HG03280 (cell line): ENCODE results near the gene FOXL2.
"Not testable (repeated sequence)": the region's sequence is repeated elsewhere in the genome, so short reads cannot be mapped to it uniquely, and the experiment has no call there.

Experiments used
- ATAC-seq: cut with Tn5 transposase; IDR thresholded peaks from one replicate; pipeline ENCODE4 v1.9.1; 2021; ENCODE audit warnings: mild to moderate bottlenecking, moderate library complexity; ENCODE audit not compliant: unreplicated experiment

The FOXL2 gene

DNA sequence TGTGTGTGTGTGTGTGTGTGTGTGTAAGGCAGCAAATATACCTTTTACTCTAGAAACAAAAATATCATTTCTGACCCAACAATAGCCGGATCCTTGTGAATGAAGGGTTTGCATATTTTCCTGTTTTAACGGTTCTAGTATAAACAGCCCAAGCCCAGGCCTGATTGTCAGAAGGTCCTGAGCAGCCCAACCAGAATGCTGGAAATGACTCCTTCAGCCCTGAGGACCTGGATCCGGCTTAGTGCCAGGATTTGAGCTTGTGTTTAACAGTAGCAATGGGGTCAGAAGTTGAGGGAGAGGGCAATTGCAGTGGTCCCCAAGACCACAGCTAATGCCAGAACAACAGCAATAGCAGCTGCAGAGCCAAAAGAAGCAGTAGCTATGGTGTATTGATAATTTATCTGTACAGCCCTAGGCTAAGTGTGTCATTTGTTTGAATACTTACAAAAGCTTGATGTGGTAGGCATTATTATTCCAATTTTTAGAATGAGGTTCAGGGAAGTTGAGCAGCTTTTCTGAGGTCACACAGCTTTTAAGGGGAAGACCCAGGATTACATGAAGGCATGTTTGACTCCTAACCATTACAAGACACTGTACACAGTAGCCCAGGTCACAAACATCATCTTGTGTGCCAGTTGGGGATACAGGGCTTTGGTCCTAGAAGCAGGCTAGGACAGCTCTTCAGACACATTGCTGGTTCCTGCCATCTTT is 12.8 kb downstream of the FOXL2 start:
- no peak for ATAC-seq

DNA sequence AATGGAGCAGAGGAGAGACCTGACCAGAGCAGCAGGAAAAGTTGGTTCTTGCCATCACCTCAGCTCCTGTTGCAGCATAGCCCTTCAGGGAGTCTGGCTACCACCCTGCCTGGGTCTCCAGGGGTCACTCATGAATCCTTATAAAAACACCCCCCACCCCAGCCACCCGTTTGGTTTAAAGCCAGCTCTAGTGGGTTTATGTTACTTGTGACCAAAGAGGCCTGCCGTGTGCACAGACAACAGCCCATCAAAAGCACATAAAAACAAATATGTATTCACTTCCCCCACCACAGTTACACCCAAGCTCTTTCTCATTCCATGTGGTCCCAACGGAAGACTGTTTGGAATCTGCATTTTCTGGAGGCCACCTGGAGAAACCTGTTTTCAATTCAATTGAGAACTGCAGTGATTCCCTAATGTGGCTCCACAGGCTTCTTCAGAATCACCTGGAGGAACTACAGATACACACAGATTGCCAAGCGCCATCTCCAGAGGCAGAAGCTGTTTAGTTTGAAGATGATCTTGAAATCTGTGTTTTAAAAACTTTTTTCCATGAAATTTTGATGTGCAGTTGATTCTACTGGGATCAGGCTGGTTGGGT is 13.8 kb downstream of the FOXL2 start:
- ATAC-seq, result no peak

DNA sequence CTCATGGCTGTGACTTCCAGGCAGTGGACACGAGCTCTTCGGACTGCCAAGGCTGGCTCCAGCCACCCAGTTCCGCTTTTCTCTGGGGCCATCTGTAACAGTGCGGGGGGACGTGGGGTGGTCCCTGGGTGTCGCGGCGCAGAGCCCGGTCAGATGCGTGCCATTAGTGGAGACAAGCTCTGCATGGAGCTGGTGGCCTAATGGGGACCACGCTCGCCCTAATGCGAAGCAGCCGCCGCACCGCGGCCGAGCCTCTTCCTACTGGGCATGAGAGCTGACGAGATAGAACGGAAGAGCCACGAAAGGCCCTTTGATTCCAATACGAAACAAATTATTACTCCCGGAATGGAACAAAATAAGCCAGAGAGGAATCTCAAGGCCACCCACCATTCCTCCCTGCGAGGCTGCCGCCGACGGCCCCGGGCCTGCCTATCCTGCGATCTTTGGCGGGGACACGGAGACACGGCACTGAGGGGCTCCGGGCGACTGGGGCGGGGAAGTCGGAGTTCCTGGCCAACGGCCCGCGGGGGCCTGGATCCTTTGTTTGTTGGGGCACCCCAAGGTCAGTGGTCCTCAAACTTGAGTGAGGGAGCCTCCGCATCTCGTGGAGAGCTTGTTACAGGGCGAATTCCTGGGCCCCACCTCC is 18.1 kb downstream of the FOXL2 start:
- no peak for ATAC-seq

DNA sequence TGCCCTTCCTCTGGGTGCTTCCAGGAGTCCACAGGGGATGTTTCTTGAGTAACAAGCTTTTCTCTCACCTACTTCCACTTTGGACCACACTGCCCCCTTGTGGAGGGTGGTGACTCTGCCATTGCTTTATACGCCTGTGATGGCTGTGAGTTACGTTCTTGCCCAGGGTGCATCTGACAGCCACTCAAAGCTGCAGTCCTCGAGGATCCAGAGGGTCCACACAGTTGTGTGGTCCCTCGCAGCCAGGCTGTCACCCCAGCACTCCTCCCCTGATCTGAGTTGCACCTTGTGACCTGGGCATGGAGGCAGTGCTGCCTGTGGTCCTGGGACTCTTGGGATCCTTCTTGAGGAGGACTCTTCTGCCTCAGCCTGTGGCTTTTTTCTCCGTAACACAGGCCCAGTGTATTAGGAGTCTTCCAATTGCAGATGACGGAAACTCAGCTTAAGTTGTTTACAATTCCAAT is 23.4 kb downstream of the FOXL2 start:
- ATAC-seq, result peak; percentile 87

DNA sequence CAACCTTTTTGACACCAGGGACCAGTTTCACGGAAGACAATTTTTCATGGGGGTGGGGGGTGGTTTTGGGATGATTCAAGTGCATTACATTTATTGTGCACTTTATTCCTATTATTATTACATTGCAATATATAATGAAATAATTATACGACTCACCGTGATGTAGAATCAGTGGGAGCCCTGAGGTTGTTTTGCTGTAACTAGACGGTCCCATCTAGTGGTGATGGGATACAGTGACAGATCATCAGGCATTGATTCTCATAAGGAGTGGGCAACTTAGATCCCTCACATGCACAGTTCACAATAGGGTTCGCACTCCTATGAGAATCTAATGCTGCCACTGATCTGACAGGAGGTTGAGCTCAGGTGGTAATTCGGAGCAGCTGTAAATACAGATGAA is 24.5 kb downstream of the FOXL2 start:
- not testable (repeated sequence) for ATAC-seq

DNA sequence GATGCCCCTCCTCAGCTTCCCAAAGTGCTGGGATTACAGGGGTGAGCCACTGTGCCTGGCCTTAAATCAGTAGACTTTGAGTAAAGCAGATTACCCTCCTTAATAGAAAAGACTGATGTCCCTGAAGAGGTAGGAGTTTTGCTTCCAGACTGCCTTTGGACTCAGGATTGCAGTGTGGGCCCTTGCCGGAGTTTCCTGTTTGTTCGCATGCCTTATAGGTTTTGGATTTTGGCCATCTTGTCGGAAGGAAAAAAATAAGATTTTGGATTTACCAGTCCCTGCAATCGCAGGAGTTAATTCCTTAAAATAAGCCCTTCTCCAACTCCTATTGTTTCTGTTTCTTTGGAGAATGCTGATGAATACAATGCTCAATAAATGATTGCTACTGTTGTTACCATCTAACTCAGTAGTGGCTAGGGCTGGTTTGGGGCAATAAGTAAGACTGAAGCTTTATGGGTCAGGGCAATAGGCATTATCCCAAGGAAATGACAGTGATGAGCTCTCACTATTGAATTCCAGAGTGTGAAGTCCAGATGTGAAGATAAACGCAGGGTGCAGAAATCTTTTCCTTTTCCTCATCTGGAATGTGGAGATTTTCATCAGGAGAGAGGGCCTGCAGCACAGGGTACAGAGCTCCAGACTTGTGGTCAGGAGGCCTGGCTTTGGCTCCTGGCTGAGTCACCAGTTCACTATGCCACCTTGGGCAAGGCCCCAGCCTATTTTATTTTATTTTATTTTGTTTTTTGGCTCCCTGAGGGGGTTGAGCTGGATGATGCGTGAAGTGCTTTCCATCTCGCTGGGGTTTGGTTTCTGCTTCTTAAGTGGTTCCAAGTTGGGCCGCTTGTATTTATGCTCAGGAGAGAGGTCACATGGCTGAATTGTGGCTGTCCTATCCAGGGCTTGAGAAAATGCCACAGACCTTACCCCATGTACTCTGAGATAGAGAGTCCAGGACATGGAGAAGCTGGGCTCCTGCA is 25.3 kb downstream of the FOXL2 start:
- ATAC-seq, result no peak

DNA sequence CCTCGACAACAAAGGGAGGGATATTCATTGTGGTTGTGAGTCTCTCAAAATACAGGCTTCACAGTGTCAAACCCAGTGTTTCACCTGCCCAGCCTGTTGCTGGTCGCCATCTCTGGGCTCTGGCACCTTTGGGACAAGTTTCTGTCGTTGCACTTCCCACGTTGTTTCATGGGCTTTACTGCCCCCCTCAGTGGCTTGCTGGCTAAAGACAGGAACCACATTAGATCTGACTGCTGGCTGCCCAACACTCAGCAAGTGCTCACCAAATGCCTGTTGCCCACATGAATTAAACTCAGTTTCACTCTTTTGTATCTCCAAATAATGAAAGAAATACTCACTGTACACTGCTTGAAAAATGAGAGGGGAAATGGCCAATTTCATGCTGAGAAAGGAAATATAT is 27.6 kb downstream of the FOXL2 start:
- ATAC-seq, result no peak

DNA sequence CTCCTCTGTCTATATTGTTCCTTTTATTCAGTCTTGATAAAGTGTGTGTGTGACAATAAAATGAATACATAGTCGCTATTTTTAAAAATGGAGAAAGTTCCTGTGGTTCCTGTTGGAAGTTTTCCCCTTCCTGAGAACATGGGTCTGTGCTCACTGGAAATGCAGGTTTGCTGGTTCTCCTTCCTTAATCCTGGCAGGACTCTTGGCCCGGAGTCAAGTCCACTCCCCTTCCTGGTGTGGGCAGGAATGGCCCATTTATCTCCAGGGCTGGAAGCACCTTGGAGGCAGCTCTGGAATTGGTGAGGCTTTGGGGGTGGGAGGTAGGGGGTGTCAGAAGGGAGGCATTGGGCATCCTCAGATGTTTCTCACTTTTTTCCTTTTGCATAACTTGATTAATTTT is 30.1 kb downstream of the FOXL2 start:
- no peak for ATAC-seq

DNA sequence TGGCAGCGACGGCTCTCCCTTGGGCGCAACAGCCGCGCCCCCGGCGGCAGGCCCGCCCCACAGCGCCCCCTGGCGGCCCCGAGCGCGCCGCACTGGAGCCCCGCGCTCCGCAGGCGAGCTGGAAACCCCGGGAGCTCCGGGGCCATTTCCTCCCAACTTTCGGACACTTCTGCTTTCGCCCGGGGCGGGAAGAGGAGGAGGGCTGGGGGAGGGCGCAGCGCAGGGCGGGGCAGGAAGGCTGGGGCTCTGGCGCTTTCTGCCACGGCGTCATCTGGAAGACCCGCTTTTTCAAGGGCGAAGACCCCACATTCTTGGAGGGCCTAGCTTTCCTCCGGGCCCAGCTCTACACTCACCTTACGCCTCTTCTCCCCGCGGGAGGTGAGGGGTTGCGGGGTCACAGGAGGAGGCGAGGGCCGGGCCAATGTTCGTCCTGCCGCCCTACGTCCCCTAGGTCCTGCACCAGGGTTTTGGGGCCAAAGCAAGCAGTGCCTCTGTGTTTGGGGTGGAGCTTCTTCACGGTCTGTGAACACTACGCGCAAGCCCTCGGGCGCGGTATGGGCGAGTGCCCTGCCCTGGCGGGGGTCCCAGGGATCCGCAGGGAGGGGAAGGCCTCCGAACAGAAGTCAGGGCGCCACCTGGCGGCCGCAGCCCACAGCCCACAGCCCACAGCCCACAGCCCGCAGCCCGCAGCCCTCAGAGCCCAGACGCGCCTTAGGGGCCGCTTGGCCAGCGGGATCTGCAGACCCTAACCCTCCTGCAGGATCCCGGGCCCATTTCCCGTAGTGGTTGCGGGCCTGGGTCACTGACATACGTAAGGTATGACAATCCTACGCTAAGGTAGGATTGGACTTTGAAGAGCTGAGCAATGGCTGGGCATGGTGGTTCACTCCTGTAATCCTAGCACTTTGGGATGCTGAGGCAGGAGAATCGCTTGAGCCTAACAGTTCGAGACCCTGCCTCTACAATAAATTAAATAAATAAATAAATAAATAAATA is 31.1 kb downstream of the FOXL2 start:
- ATAC-seq, result peak; percentile 81

DNA sequence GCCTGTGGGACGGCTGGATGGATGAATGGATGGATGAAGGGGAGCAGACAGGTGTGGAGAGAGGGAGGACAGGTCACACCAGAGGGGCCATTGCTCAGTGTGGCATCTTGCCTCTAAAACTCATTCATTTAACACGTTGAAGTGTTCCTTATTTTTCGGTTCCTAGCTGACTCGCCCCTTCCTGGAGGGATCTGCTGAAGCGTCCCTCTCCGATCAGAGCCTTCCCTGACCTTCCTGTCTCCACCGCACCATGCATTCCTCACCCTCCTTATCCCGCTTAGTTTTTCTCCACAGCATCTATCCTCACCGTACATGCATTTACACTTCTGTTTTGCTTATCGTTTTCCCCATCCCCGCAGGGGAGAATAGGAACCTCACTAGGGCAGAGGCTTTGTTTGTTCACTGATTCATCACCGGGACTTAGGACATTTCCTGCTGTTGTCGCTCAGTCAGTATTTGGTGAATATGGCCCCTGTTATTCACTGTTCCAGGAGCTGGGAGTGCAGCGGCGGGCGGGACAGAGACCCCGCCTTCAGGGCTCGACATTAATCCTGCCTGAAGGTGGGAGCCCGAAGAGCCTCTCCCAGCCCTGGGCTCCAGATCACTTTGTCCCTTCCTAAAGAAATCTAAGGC is 32.0 kb downstream of the FOXL2 start:
- peak; percentile 12 for ATAC-seq

DNA sequence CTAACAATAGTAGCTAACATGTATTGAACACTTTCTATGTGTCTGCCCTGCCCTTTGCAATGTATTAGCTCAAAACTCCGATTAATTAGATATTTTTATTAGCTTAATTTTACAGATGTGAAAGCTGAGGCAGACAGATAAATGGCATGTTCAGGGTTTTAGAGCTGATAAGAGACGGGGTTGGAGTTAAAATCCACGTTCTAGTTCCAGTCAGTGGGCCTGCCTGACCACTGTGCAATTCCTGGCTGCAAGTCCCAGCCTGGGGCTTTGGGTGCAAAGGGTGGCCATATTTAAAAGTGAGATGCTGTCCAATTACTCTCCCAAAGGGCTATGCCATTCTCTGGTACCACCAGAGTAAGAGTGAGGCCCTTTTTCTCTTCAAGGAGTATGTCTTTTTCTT is 33.2 kb downstream of the FOXL2 start:
- ATAC-seq, result no peak

DNA sequence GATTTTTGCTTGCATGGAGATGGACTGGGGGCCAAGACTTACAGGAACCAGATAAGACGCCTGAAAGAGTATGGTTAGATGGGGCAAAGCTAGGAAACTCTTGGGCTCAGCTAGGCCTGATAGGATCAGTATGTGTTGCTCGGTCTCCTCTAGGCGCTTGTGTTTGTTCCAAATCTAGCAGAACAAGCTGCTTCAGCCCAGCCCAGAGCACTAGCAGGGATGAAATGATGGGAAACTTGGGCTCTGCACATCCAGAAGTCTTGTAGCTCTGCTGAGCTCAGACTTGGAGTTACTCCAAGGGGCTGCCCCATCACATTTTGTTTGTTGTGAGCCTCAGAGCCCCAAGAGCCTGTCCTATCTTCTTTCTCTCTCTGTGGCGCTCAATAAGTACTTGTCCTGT is 34.7 kb downstream of the FOXL2 start:
- no peak for ATAC-seq

DNA sequence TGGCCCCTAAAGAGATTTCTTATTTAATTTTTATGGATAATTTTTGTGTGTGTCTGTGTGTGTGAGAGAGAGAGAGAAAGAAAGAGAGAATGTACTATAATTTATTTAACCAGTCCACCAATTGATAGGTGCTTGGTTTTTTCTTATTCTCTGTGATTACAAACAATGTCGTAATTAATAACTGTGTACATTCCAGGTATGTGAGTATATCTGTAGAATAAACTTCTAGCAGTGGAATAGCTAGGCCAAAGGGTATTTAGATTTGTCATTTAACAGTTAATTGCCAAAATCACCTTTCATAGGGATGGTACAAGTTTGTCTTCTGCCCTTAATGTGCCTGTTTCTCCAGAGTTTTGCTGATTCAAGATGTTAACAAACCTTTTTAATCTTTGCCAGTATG is 35.3 kb downstream of the FOXL2 start:
- no peak for ATAC-seq

DNA sequence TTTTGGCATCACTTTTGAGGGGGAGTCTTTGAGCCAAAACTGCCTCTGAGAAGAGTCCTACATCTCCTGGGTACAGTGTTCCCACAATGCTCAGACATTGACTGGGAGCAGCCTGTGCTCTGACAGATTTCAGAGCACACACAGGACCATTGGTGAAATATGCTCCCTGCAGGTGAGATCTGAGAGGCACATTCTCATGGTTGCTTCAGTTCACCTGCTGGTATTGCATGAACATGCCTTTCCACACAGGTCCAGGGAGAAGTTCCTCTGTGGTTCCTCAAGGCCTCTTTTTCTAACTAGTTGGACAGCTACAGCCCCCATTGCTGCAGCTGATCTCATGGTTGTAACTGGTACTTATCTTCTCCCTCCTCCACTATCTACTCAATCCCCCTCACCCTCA is 37.0 kb downstream of the FOXL2 start:
- ATAC-seq, result no peak

DNA sequence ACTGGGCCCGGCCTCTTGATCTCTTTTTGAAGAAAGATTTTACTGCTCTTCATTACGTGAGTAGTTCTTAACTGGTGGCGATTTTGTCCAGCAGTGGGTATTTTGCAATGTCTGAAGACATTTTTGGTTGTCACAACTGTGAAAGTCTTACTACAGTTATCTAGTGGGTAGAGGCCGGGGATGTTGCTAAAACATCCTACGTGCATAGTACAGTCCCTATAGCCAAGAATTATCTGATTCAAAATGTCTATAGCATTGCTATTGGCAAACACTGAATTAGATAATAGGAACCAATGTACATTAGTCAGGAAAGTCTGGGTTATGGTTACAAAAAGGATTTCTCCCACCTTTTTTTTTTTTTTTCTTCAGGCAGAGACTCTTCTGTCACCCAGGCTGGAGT is 38.1 kb downstream of the FOXL2 start:
- no peak for ATAC-seq

DNA sequence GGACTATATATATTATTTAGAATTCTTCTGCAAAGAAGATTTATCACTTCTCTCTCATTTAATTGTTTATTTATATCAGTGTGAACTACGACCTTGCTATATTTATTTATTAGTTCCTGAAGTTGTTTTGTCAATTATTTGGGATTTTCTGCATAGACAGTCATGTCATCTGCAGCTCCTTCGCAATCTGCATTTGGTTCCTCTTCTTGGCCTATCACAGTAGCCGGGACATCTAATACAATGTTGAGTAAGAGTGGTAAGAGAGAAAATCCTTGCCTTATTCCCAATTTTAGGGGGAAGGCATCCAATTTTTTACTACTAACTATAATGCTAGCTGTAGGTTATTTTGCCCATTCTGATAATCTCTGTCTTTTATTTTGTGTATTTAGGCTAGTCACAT is 39.4 kb downstream of the FOXL2 start:
- no peak for ATAC-seq

DNA sequence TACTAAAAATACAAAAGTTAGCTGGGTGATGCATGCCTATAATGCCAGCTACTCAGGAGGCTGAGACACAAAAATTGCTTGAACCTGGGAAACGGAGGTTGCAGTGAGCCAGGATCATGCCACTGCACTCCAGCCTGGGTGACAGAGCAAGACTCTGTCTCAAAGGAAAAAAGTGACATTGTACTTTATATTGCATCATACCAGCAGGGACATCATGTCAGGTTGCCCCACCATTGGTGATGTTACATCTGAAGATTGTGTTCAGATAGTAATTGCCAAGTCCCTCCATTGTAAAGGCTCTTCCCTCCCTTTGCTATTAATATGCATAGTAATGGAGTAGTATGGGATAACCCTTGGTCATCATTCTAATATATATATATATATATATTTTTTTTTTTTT is 44.8 kb downstream of the FOXL2 start:
- no peak for ATAC-seq

DNA sequence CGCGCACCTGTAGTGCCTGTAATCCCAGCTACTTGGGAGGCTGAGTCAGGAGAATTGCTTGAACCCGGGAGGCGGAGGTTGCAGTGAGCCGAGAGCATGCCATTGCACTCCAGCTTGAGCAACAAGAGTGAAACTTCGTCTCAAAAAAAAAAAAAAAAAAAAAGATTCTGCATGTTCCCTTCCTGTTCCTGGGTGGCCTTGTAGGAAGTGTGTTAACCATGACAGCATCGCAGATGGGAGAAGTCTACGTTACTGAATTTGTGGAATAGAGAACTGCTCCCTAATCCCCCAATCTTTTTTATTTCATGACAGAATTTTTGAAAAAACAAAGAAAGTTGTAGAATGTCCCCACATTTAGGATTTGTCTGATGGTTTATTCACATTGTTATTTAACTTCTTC is 45.4 kb downstream of the FOXL2 start:
- no peak for ATAC-seq

DNA sequence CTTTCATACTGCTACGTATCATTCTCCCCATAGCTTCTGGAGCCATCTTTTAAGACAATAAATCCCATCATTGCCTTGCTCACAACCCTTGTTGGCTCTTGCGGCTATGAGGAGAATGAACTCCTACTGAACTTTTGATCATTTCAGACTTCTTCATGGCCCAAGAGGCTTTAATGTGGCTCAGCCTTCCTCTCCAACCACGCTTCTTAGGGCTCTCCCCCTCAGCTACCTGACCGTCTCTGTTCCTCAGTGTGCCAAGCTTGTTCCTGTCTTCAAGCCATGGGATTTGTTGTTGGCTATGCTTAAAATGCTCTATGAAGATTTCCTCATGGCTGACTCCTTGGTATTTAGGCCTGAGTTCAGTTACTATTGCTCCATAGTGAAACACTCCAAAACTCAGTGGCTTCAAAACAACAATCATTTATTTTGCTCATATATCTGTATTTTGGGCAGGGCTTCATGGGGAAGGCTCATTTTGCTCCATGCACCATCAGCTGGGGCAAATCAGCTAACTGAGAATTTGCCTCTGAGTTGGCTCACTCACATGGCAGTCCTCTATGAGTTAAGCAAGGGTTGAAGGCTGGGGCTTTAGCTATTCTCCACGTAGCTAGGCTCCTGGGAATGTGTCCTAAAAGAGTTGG is 47.5 kb downstream of the FOXL2 start:
- no peak for ATAC-seq
